Right lobe of liver (tissue), 6 donors: ENCODE results near the gene PSMD3. TPM values are rescaled to one million over a fixed set of nuclear protein-coding genes. Genes with fewer than 3 reads are reported as not detected.

Experiments used
- ATAC-seq, 4 donors: fragments of 200-7000 bp; cut with Tn5 transposase; one replicate each; pipeline ENCODE4 v1.9.1; 2020; ENCODE audit warnings: mild to moderate bottlenecking in 4 of 4, moderate library complexity in 4 of 4
- DNase-seq, 3 donors: peaks; one replicate each; pipeline ENCODE4 v3.0.0-alpha.2; 2020
- H3K27ac ChIP-seq, 3 donors: fragments of 200-600 bp; one replicate each; pipeline ENCODE4 v1.8.0; 2022
- H3K27me3 ChIP-seq, 2 donors: fragments of 200-600 bp; one replicate each; pipeline ENCODE4 v1.8.0; 2022
- H3K36me3 ChIP-seq, 4 donors: fragments of 200-600 bp; sonication (generic) in 1 of 4; one replicate each; pipeline versions ENCODE4 v1.5.1 to v1.8.0; 2017 to 2022; ENCODE audit warnings: control low read depth in 1 of 4
- H3K4me1 ChIP-seq, 4 donors: fragments of 200-600 bp; sonication (generic) in 1 of 4; one replicate each; pipeline versions ENCODE4 v1.5.1 to v1.8.0; 2017 to 2022; ENCODE audit warnings: control low read depth in 1 of 4
- H3K4me3 ChIP-seq, 3 donors: fragments of 200-600 bp; one replicate each; pipeline ENCODE4 v1.8.0; 2022
- H3K9me3 ChIP-seq, 4 donors: fragments of 200-600 bp; sonication (generic) in 1 of 4; one replicate each; pipeline versions ENCODE4 v1.5.1 to v1.8.0; 2017 to 2022; ENCODE audit warnings: control low read depth in 1 of 4
- POLR2A ChIP-seq: fragments of 450-650 bp; IDR thresholded peaks from one replicate; pipeline ENCODE4 v1.6.1; 2017; ENCODE audit warnings: antibody characterized with exemption, mild to moderate bottlenecking
- WGBS: methylation state at CpG from one replicate; pipeline ENCODE4 v1.1.6; 2018; ENCODE audit warnings: low coverage, low lambda C conversion rate; ENCODE audit not compliant: insufficient coverage; ENCODE audit errors: missing lambda C conversion rate; 5-methylcytosine and 5-hydroxymethylcytosine counted together
- intact Hi-C, 2 donors: fragments of 100-400 bp; cut with DNase I; formaldehyde crosslinking; loops; one replicate each; pipeline versions ENCODE4 v1.11.2 to v1.14.1; 2022
- total RNA-seq, 6 experiments: library from RNA; depleted of rRNA in 2 of 6; stranded (reverse); fragments of >200 nt in 2 of 6; fragmentation: NEBNext Ultra II Directional in 3 of 6; extraction: Animal tissue kit (Norgen Biotek cat#: 25700) in 3 of 6; gene quantifications; one replicate each; pipeline versions ENCODE4 v1.1.0 to v1.2.4, GENCODE V29; 2016 to 2023
- TF ChIP-seq, protein P1 (sequence below), 4 donors: fragments of 200-600 bp in 3 of 4; fragments of 450-650 bp in 1 of 4; IDR thresholded peaks; one replicate each; pipeline versions ENCODE4 v1.5.1 to v1.8.0; 2016 to 2022; ENCODE audit warnings: antibody characterized with exemption in 4 of 4, mild to moderate bottlenecking in 2 of 4
- donor health status: DM: no; HTN: yes; CAD: no.
- donor health status: DM: no; HTN: no; CAD: no.
- donor health status: DM: no; HTN: no; CAD: no.
- donor health status: DM: no; HTN: yes; CAD: no.
- donor health status: DM: no; HTN: yes; CAD: no.

The PSMD3 gene
- total RNA-seq, 6 experiments from 2014 or later = 58.3 to 85.3 (median 67.4) TPM

- ATAC-seq = peak in 1 of 4 donors; percentile 28
- intact Hi-C loops = loop anchor here in 1 of 2 donors (10.0 kb wide), 1 partner anchor 95 kb away; no protein-coding TSS in a partner anchor
- 71% methylated on average over 4 of the region's 6 CpGs for WGBS
- no peaks in the 10 kb centered on the region for H3K27me3 ChIP-seq
- TF ChIP-seq, protein P1, sequence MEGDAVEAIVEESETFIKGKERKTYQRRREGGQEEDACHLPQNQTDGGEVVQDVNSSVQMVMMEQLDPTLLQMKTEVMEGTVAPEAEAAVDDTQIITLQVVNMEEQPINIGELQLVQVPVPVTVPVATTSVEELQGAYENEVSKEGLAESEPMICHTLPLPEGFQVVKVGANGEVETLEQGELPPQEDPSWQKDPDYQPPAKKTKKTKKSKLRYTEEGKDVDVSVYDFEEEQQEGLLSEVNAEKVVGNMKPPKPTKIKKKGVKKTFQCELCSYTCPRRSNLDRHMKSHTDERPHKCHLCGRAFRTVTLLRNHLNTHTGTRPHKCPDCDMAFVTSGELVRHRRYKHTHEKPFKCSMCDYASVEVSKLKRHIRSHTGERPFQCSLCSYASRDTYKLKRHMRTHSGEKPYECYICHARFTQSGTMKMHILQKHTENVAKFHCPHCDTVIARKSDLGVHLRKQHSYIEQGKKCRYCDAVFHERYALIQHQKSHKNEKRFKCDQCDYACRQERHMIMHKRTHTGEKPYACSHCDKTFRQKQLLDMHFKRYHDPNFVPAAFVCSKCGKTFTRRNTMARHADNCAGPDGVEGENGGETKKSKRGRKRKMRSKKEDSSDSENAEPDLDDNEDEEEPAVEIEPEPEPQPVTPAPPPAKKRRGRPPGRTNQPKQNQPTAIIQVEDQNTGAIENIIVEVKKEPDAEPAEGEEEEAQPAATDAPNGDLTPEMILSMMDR (IDR thresholded peaks at IDR 0.05) = no peak
- TF ChIP-seq POLR2A = no peak
- no peaks in the 10 kb centered on the region for H3K4me1 ChIP-seq
- H3K4me3 ChIP-seq = no peak overlapping the region
- H3K9me3 ChIP-seq = no peaks in the 10 kb centered on the region
- H3K27ac ChIP-seq = no peak overlapping the region
- no peak for DNase-seq
- H3K36me3 ChIP-seq = no peaks in the 10 kb centered on the region
These were observed 11.2 kb upstream of the PSMD3 start for GRCh38 chr17:39969375-39969774.

DNA sequence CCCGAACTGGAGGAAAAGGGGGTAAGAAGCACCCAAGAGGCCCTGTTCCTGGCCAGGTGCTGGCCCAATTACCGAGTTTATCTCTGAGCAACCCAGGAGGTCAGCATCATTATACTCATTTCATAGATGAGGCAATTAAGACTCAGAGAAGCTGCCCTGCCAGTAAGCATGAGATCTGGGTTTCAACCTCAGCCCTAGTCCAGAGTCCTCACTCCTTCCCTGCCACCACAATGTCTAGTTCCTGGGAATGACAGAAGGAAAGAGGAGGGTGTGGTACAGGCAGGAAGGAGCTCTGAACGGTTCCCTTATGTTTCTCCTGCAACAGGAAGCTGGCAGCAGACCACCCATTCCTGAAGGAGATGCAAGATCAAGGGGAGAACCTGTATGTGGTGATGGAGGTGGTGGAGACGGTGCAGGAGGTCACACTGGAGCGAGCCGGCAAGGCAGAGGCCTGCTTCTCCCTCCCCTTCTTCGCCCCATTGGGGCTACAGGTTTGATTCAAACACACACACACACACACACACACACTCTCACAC is 10.4 kb upstream of the PSMD3 start:
- DNase-seq = no peak
- no peak for TF ChIP-seq POLR2A
- TF ChIP-seq, protein P1 (IDR thresholded peaks at IDR 0.05) = no peak
- WGBS = 40% methylated on average over 4 of the region's 7 CpGs
- Histone ChIP-seq H3K4me1 (no peaks in the 10 kb centered on the region), H3K27me3 (no peaks in the 10 kb centered on the region), H3K4me3 (no peak overlapping the region), H3K9me3 (no peaks in the 10 kb centered on the region), H3K27ac (no peak overlapping the region), H3K36me3 (no peaks in the 10 kb centered on the region)
- intact Hi-C loops = loop anchor here in 1 of 2 donors (10.0 kb wide), 1 partner anchor 215 kb away; no protein-coding TSS in a partner anchor
- no peak for ATAC-seq

- TF ChIP-seq, protein P1 (IDR thresholded peaks at IDR 0.05) = no peak
- TF ChIP-seq POLR2A = no peak
- WGBS = 77% methylated on average over 3 of the region's 4 CpGs
- ATAC-seq (no peak), DNase-seq (no peak)
- H3K9me3 ChIP-seq = no peaks in the 10 kb centered on the region
- H3K4me1 ChIP-seq = no peaks in the 10 kb centered on the region
- intact Hi-C loops = loop anchor here in 1 of 2 donors (10.0 kb wide), 1 partner anchor 216 kb away; no protein-coding TSS in a partner anchor
- H3K27me3 ChIP-seq = no peaks in the 10 kb centered on the region
- H3K27ac ChIP-seq = no peak overlapping the region
- H3K36me3 ChIP-seq = no peaks in the 10 kb centered on the region
- H3K4me3 ChIP-seq = no peak overlapping the region
These were observed 9.5 kb upstream of the PSMD3 start for GRCh38 chr17:39971076-39971603.

GRCh38 chr17:39972271-39972670 is 8.3 kb upstream of the PSMD3 start:
- Histone ChIP-seq H3K4me1 (no peaks in the 10 kb centered on the region), H3K36me3 (no peaks in the 10 kb centered on the region), H3K9me3 (no peaks in the 10 kb centered on the region), H3K4me3 (no peak overlapping the region), H3K27me3 (no peaks in the 10 kb centered on the region), H3K27ac (peak overlapping the region in 1 of 3 donors; percentile 10)
- DNase-seq (no peak), ATAC-seq (peak; percentile 47 to 62 (median 58))
- TF ChIP-seq, protein P1 (IDR thresholded peaks at IDR 0.05) = no peak
- no peak for TF ChIP-seq POLR2A
- 28% methylated on average over 3 of the region's 3 CpGs for WGBS
- intact Hi-C loops = loop anchor here in 1 of 2 donors (10.0 kb wide), 1 partner anchor 217 kb away; no protein-coding TSS in a partner anchor
